Osteoblast (primary cell): ENCODE measurements around the gene PARPBP. TPM values are rescaled to one million over a fixed set of nuclear protein-coding genes. Genes with fewer than 3 reads are reported as not detected.

Experiments used
- DNase-seq: peaks from one replicate; pipeline ENCODE4 v3.0.0; 2011; ENCODE audit warnings: low spot score, mixed read lengths; ENCODE audit not compliant: insufficient read length; ENCODE audit errors: missing footprints
- H2AFZ ChIP-seq: 2 replicates; pipeline ENCODE4 v1.6.0; 2011; ENCODE audit warnings: mild to moderate bottlenecking, low read length
- H3K27ac ChIP-seq: 2 replicates; pipeline ENCODE4 v1.5.1; 2011; ENCODE audit warnings: mild to moderate bottlenecking, low read depth, low read length, moderate library complexity
- H3K27me3 ChIP-seq: 2 replicates; pipeline ENCODE4 v1.6.0; 2012; ENCODE audit warnings: mild to moderate bottlenecking, control low read depth, inconsistent platforms, low read length, moderate library complexity; ENCODE audit not compliant: insufficient read depth
- H3K36me3 ChIP-seq: 2 replicates; pipeline ENCODE4 v1.5.1; 2011; ENCODE audit warnings: mild to moderate bottlenecking, low read length, control low read depth, moderate library complexity; ENCODE audit not compliant: insufficient read depth
- H3K4me1 ChIP-seq: 2 replicates; pipeline ENCODE4 v1.5.1; 2011; ENCODE audit warnings: mild to moderate bottlenecking, low read length, control low read depth, moderate library complexity; ENCODE audit not compliant: insufficient read depth
- H3K4me2 ChIP-seq: 2 replicates; pipeline ENCODE4 v1.6.0; 2011; ENCODE audit warnings: mild to moderate bottlenecking, low read length; ENCODE audit not compliant: insufficient read depth
- H3K4me3 ChIP-seq: fragments of 200-600 bp; sonication (generic); 3 replicates; pipeline ENCODE4 v1.5.1; 2012; ENCODE audit warnings: mild to moderate bottlenecking, low read length, inconsistent platforms; ENCODE audit not compliant: insufficient read depth
- H3K79me2 ChIP-seq: 2 replicates; pipeline ENCODE4 v1.6.0; 2012; ENCODE audit warnings: mild to moderate bottlenecking, low read length, control low read depth, inconsistent platforms; ENCODE audit not compliant: insufficient read depth
- H3K9me3 ChIP-seq: 2 replicates; pipeline ENCODE4 v1.5.1; 2011; ENCODE audit warnings: low read depth, low read length, control low read depth
- H4K20me1 ChIP-seq: 2 replicates; pipeline ENCODE4 v1.6.0; 2012; ENCODE audit warnings: mild to moderate bottlenecking, low read length, control low read depth; ENCODE audit not compliant: insufficient read depth
- CTCF ChIP-seq: IDR thresholded peaks from 2 replicates; pipeline ENCODE4 v1.5.1; 2011; ENCODE audit warnings: mild to moderate bottlenecking, low read depth, low read length, moderate library complexity; ENCODE audit errors: extremely low read depth
- total RNA-seq: library from RNA; depleted of rRNA; stranded (reverse); fragments of >200 nt; gene quantifications from 2 replicates; pipeline ENCODE4 v1.2.3, GENCODE V29; 2012

The PARPBP gene
- total RNA-seq, 1 donor, result 5.8 TPM

DNA sequence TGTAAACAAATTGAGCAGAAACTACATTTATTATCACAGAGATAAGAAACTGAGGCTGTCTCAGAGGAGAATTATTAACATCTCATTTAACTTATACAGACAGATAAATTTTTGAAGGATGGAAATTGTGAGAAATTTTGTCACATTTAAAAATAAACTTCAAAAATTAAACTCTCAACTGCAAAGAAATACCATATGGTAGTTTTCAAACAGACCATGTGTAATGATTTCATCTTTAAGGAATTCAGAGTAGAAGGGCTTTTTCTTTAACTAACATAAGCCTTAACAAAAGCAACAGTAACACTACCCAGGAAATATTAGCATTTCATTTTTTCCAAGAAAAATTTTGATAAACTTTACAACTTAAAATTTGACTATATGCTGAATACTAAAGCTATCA, 26.7 kb upstream of the PARPBP start:
- Histone ChIP-seq H3K36me3 (peaks cover 4% of the 10 kb centered on the region), H3K27me3 (no peaks in the 10 kb centered on the region), H3K79me2 (no peaks in the 10 kb centered on the region), H2AFZ (no peak overlapping the region), H3K4me2 (no peak overlapping the region), H3K4me1 (peaks cover 8% of the 10 kb centered on the region), H3K27ac (peak overlapping the region; percentile 41), H3K4me3 (no peak overlapping the region), H4K20me1 (no peaks in the 10 kb centered on the region), H3K9me3 (no peaks in the 10 kb centered on the region)
- TF ChIP-seq CTCF, result no peak
- DNase-seq, result no peak

DNA sequence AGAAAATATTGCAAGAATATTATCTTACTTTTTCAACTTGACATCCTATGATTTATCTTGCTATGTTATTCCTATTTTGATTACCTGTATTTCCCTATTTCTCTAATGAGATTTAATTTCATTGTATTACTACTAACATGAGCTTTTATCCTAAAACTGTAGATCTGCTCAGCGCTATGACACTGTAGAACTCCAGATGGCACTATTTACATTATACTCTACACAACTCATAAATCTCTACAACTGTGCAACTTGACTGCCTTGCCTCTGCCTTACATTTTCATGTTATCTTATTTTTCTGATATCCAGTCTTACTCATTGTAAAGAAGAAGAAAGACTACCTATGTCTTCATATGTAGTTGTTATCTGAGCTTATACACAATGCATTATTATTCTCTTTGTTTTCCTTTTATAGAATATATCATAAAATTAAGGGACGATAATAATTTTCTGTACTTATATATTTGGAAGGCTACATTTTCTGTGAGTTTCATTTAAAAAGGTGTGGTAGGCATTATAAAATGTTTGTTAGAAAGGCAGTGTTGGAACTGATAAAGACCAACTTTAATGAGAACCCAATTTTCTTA, 24.2 kb upstream of the PARPBP start:
- no peaks in the 10 kb centered on the region for H3K27me3 ChIP-seq
- H2AFZ ChIP-seq, result no peak overlapping the region
- no peak for DNase-seq
- H3K4me1 ChIP-seq, result peaks cover 8% of the 10 kb centered on the region
- no peak overlapping the region for H3K4me3 ChIP-seq
- no peaks in the 10 kb centered on the region for H3K79me2 ChIP-seq
- H3K27ac ChIP-seq, result no peak overlapping the region
- H3K4me2 ChIP-seq, result no peak overlapping the region
- H4K20me1 ChIP-seq, result no peaks in the 10 kb centered on the region
- H3K9me3 ChIP-seq, result no peaks in the 10 kb centered on the region
- peaks cover 11% of the 10 kb centered on the region for H3K36me3 ChIP-seq
- peak; percentile 57 for TF ChIP-seq CTCF

- no peak for DNase-seq
- no peak overlapping the region for H3K4me3 ChIP-seq
- H3K4me1 ChIP-seq, result peaks cover 8% of the 10 kb centered on the region
- H3K4me2 ChIP-seq, result no peak overlapping the region
- H3K27ac ChIP-seq, result no peak overlapping the region
- no peak for TF ChIP-seq CTCF
- peaks cover 11% of the 10 kb centered on the region for H3K36me3 ChIP-seq
- no peaks in the 10 kb centered on the region for H4K20me1 ChIP-seq
- no peaks in the 10 kb centered on the region for H3K79me2 ChIP-seq
- H3K27me3 ChIP-seq, result no peaks in the 10 kb centered on the region
- H2AFZ ChIP-seq, result no peak overlapping the region
- no peaks in the 10 kb centered on the region for H3K9me3 ChIP-seq
Measured at GRCh38 chr12:102096855-102097254, 23.1 kb upstream of the PARPBP start.

DNA sequence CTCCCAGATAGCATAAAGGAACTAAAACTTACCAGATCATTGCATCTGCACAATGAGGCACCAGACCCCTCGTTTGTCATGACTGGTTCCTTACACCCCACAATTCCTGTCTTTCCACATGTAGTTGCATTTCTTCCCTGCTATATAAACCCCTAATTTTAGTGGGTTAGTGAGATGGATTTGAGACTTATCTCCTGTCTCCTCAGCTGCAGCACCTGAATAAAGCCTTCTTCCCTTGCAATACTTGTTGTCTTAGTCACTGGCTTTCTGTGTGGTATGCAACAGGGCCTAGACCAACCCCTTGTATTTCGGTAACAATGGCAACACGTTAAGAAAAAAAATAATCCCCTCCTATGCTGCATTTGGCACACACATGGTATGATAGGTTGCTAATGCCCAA, 13.1 kb upstream of the PARPBP start:
- H3K9me3 ChIP-seq, result no peaks in the 10 kb centered on the region
- no peaks in the 10 kb centered on the region for H3K4me1 ChIP-seq
- H3K79me2 ChIP-seq, result no peaks in the 10 kb centered on the region
- no peak overlapping the region for H3K4me3 ChIP-seq
- H2AFZ ChIP-seq, result no peak overlapping the region
- no peak for TF ChIP-seq CTCF
- peaks cover 41% of the 10 kb centered on the region for H3K36me3 ChIP-seq
- no peak overlapping the region for H3K27ac ChIP-seq
- H3K4me2 ChIP-seq, result no peak overlapping the region
- no peaks in the 10 kb centered on the region for H4K20me1 ChIP-seq
- no peak for DNase-seq
- H3K27me3 ChIP-seq, result no peaks in the 10 kb centered on the region
